ENCODE data around the gene PERCC1.

- no peak for TF ChIP-seq CTCF (IDR thresholded peaks at IDR 0.05)
- no peak for TF ChIP-seq POLR2A (IDR thresholded peaks at IDR 0.05)
Observed at GRCh38 chr16:1471569-1472194, 40.8 kb downstream of the PERCC1 start.
